Parathyroid adenoma (tissue), 2 donors: ENCODE data around the gene LDLRAP1.

Experiments
- H2AFZ ChIP-seq: fragments of 300-600 bp; sonication (generic); one replicate; pipeline ENCODE4 v1.7.0; 2017; ENCODE audit warnings: antibody characterized with exemption, mild to moderate bottlenecking
- H3K27ac ChIP-seq: fragments of 300-600 bp; sonication (generic); one replicate; pipeline ENCODE4 v1.7.0; 2017
- H3K27me3 ChIP-seq: fragments of 300-600 bp; sonication (generic); one replicate; pipeline ENCODE4 v1.7.0; 2017; ENCODE audit warnings: low read length; ENCODE audit not compliant: control insufficient read depth, insufficient read depth
- H3K36me3 ChIP-seq: fragments of 300-600 bp; sonication (generic); one replicate; pipeline ENCODE4 v1.7.0; 2017; ENCODE audit warnings: low read length; ENCODE audit not compliant: control insufficient read depth, insufficient read depth
- H3K4me1 ChIP-seq: fragments of 300-600 bp; sonication (generic); one replicate; pipeline ENCODE4 v1.7.0; 2017; ENCODE audit warnings: control low read depth
- H3K4me2 ChIP-seq: fragments of 300-600 bp; sonication (generic); one replicate; pipeline ENCODE4 v1.7.0; 2017; ENCODE audit warnings: low read length
- H3K4me3 ChIP-seq: fragments of 300-600 bp; sonication (generic); one replicate; pipeline ENCODE4 v1.7.0; 2017; ENCODE audit warnings: low read depth, low read length
- H3K79me2 ChIP-seq: fragments of 300-600 bp; sonication (generic); one replicate; pipeline ENCODE4 v1.7.0; 2017; ENCODE audit warnings: control low read depth
- H3K9ac ChIP-seq: fragments of 300-600 bp; sonication (generic); one replicate; pipeline ENCODE4 v1.7.0; 2017; ENCODE audit warnings: mild to moderate bottlenecking
- H3K9me3 ChIP-seq: fragments of 300-600 bp; sonication (generic); one replicate; pipeline ENCODE4 v1.7.0; 2017; ENCODE audit warnings: low read length; ENCODE audit not compliant: control insufficient read depth
- TF ChIP-seq, protein P1 (sequence below): fragments of 300-600 bp; sonication (generic); IDR thresholded peaks from one replicate; pipeline ENCODE4 v1.7.0; 2017; ENCODE audit warnings: antibody characterized with exemption, mild to moderate bottlenecking
- donor health status: primary hyperparathyroidism.

Gene LDLRAP1

DNA sequence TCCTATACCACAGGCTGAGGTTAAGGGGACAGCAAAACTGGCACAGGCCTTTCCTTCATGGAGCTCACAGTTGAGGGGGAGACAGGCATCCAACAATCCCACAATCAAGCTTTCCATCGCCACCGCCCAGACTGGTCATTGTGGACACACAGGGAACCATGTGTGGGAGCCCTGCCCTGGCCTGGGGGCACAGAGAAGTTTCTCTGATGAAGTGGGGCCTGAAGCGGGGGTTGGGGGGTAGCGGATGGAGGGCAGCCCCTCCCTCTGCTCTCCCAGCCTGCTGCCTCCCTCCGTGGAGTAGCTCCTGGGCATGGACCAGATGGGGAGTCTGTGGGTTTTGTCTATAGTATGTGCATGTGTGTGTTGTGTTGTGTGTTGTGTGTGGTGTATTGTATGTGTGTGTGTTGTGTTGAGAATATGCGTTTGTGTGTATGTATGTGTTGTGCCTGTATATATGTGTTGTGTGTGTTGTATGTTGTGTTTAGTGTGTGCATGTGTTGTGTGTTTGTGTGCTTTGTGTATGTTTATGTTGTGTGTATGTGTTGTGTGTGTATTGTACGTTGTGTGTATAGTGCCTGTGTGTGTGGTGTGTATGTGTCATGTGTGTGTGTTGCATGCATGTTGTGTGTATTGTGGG, 14.4 kb upstream of the LDLRAP1 start:
- Histone ChIP-seq H3K36me3 (no peaks in the 10 kb centered on the region), H3K4me3 (no peak overlapping the region), H2AFZ (no peak overlapping the region), H3K4me1 (no peaks in the 10 kb centered on the region), H3K4me2 (no peak overlapping the region), H3K79me2 (no peaks in the 10 kb centered on the region), H3K9me3 (no peaks in the 10 kb centered on the region), H3K27me3 (no peaks in the 10 kb centered on the region), H3K27ac (no peak overlapping the region), H3K9ac (no peak overlapping the region)
- TF ChIP-seq, protein P1, sequence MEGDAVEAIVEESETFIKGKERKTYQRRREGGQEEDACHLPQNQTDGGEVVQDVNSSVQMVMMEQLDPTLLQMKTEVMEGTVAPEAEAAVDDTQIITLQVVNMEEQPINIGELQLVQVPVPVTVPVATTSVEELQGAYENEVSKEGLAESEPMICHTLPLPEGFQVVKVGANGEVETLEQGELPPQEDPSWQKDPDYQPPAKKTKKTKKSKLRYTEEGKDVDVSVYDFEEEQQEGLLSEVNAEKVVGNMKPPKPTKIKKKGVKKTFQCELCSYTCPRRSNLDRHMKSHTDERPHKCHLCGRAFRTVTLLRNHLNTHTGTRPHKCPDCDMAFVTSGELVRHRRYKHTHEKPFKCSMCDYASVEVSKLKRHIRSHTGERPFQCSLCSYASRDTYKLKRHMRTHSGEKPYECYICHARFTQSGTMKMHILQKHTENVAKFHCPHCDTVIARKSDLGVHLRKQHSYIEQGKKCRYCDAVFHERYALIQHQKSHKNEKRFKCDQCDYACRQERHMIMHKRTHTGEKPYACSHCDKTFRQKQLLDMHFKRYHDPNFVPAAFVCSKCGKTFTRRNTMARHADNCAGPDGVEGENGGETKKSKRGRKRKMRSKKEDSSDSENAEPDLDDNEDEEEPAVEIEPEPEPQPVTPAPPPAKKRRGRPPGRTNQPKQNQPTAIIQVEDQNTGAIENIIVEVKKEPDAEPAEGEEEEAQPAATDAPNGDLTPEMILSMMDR: no peak

DNA sequence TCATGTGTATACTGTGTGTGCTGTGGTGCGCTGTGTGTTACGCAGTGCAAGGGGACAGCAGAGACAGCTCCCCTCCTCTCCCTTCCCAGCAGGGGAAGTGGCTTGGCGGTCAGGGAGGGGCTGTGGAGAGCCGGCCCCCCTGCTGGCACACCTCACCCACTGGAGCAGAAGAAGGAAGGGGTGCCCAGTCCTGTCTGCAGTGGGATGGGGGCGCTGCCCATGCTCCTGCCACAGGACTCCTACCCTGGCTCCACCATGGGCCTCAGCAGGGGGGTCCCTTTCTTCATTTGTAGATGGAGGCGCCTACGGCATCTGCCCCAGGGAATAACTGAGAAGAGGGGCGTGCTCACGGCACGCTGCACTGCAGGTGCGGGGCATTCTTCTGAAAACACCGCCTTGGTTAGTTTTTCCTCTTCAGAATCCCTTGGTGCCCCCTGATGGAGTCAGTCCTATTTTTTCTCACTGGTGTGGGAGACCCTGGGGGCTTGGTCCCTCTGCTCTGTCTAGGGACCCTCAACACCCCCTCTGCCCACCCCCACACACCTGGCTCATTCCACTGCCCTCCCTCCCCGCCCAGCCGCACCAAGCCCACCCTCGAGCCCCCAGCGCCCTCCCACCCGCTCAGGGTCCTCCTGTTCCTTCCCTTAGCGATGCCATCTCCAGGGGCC, 13.8 kb upstream of the LDLRAP1 start:
- H3K4me2 ChIP-seq: no peak overlapping the region
- no peaks in the 10 kb centered on the region for H3K9me3 ChIP-seq
- no peaks in the 10 kb centered on the region for H3K27me3 ChIP-seq
- no peaks in the 10 kb centered on the region for H3K79me2 ChIP-seq
- H2AFZ ChIP-seq: no peak overlapping the region
- H3K4me1 ChIP-seq: no peaks in the 10 kb centered on the region
- H3K4me3 ChIP-seq: no peak overlapping the region
- no peaks in the 10 kb centered on the region for H3K36me3 ChIP-seq
- TF ChIP-seq, protein P1: no peak
- H3K9ac ChIP-seq: no peak overlapping the region
- no peak overlapping the region for H3K27ac ChIP-seq

DNA sequence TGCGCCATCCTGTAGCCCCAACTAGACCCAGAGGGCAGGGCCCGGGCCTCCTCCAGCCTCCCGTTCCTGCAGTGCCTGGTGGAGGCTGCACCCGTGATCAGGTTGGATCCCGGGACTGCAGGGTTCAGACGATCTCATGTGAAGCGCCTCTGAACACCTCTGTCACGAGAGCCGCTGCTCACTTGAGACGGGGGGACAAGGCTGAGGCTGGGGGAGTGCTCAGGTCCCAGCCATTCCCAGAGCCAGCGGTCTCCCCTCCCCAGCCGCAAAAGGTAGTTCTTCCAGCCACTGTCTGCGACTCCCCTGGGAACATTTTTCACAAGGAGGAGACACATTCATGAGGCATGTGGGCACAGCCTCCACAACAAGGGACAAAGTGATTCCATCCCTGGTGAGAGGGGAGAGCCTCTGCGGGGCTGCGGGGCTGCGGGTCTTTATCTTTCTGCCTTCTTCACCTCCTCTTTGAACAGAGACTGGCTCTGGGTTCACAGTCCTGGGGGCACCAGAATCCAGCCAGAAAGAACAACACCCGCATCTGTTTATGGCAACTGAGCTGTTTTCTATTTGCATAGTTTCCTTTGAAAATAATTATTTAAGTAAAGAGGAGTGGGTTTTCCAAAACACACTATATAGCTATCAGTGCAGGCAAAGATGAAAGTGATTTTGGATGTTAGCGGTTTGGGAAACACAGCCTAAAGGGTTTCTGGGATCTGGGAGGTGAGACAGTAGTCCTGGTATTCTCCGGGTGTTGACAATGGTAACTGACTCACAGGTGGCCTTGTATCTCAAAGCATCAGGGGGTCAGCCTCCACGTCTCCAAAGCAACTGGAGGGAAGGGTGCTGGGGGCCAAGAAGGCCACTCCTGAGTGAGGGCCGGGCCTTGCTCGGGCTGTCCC, 13.0 kb upstream of the LDLRAP1 start:
- no peaks in the 10 kb centered on the region for H3K4me1 ChIP-seq
- H2AFZ ChIP-seq: no peak overlapping the region
- no peaks in the 10 kb centered on the region for H3K9me3 ChIP-seq
- TF ChIP-seq, protein P1: no peak
- H3K4me2 ChIP-seq: no peak overlapping the region
- no peaks in the 10 kb centered on the region for H3K79me2 ChIP-seq
- H3K27ac ChIP-seq: no peak overlapping the region
- H3K36me3 ChIP-seq: no peaks in the 10 kb centered on the region
- no peak overlapping the region for H3K9ac ChIP-seq
- no peaks in the 10 kb centered on the region for H3K27me3 ChIP-seq
- H3K4me3 ChIP-seq: no peak overlapping the region

GRCh38 chr1:25531082-25531461, 12.3 kb upstream of the LDLRAP1 start:
- Histone ChIP-seq H3K36me3 (no peaks in the 10 kb centered on the region), H3K27me3 (no peaks in the 10 kb centered on the region), H3K4me3 (no peak overlapping the region), H3K4me2 (no peak overlapping the region), H3K9ac (no peak overlapping the region), H2AFZ (no peak overlapping the region), H3K79me2 (no peaks in the 10 kb centered on the region), H3K4me1 (no peaks in the 10 kb centered on the region), H3K27ac (no peak overlapping the region), H3K9me3 (no peaks in the 10 kb centered on the region)
- TF ChIP-seq, protein P1: no peak
